Measurements from ENCODE around the gene TDO2.

DNA sequence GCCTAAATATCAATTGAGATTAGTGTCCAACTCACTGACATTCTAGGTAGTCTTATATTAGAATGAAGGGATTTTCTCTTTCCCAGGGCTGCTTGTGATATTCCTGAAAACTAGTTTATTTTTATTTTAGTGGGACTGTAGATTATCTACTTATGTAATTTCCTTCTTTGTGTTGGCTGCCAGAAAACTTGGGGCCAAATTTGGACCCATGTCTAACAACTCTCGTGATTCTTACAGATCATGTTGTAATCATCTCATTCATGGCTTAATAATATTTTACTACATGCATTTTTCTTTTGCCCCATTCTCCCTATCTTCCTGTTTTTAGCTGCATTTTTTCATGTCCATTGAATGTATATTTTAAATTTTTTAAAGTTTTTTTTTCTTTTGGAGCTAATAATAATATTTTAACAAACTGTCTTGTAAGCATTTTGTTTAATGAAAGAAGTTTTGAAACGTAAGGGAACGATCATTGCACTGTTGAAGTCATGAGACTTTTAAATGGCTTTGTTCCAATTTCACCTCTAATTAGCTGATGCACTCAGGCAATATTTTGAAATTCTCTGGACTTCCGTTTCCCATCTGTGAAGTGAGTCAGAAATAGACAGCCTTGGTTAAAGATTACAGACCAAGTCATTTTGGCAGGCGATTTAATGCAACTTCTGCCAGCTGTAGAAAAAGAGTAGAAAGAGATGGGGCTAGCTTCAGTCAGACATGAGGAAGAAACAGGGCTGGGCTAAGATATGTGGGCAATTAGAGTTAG lies 14.3 kb upstream of the TDO2 start:
- TF ChIP-seq, protein P1, sequence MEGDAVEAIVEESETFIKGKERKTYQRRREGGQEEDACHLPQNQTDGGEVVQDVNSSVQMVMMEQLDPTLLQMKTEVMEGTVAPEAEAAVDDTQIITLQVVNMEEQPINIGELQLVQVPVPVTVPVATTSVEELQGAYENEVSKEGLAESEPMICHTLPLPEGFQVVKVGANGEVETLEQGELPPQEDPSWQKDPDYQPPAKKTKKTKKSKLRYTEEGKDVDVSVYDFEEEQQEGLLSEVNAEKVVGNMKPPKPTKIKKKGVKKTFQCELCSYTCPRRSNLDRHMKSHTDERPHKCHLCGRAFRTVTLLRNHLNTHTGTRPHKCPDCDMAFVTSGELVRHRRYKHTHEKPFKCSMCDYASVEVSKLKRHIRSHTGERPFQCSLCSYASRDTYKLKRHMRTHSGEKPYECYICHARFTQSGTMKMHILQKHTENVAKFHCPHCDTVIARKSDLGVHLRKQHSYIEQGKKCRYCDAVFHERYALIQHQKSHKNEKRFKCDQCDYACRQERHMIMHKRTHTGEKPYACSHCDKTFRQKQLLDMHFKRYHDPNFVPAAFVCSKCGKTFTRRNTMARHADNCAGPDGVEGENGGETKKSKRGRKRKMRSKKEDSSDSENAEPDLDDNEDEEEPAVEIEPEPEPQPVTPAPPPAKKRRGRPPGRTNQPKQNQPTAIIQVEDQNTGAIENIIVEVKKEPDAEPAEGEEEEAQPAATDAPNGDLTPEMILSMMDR (optimal IDR thresholded peaks at IDR 0.05 in 1 of 3, IDR thresholded peaks at IDR 0.05 in 1 of 3, conservative IDR thresholded peaks at IDR 0.05 in 1 of 3; ENCODE audit: extremely low read depth in 1 of 3, insufficient read depth in 2 of 3, low read length in 3 of 3), result no peak
- TF ChIP-seq EZH2 (IDR thresholded peaks at IDR 0.05; ENCODE audit: low read length), result no peak

All from keratinocyte (primary cell).